Neuronal stem cell (in vitro differentiated cells): ENCODE measurements around the gene SPRYD3.

Source experiments
- DNase-seq: peaks from one replicate; pipeline ENCODE4 v3.0.0-alpha.2; 2013; ENCODE audit warnings: low spot score
- H2AFZ ChIP-seq: one replicate; pipeline ENCODE4 v1.6.1; 2013; ENCODE audit warnings: mild to moderate bottlenecking, low read length, inconsistent platforms
- H2AK5ac ChIP-seq: 2 replicates; pipeline ENCODE4 v1.6.1; 2013; ENCODE audit warnings: low read depth, mild to moderate bottlenecking, inconsistent platforms, low read length, moderate library complexity, mixed read lengths
- H2BK120ac ChIP-seq: 2 replicates; pipeline ENCODE4 v1.6.1; 2013; ENCODE audit warnings: low read depth, mild to moderate bottlenecking, inconsistent platforms, low read length, moderate library complexity, mixed read lengths
- H2BK12ac ChIP-seq: one replicate; pipeline ENCODE4 v1.6.1; 2013; ENCODE audit warnings: low read length, inconsistent platforms
- H2BK15ac ChIP-seq: 2 replicates; pipeline ENCODE4 v1.6.1; 2013; ENCODE audit warnings: mild to moderate bottlenecking, low read length, inconsistent platforms, mixed read lengths
- H2BK5ac ChIP-seq: one replicate; pipeline ENCODE4 v1.6.1; 2013; ENCODE audit warnings: inconsistent platforms, mild to moderate bottlenecking, low read length, moderate library complexity
- H3K14ac ChIP-seq: one replicate; pipeline ENCODE4 v1.6.1; 2013; ENCODE audit warnings: low read length, inconsistent platforms
- H3K18ac ChIP-seq: 2 replicates; pipeline ENCODE4 v1.6.1; 2013; ENCODE audit warnings: low read length, inconsistent platforms
- H3K23ac ChIP-seq: 2 replicates; pipeline ENCODE4 v1.6.1; 2013; ENCODE audit warnings: low read depth, mild to moderate bottlenecking, mixed read lengths, low read length, inconsistent platforms; ENCODE audit not compliant: poor library complexity
- H3K27ac ChIP-seq: replicated peaks from 3 replicates; pipeline ENCODE4 v1.5.1; 2013; ENCODE audit warnings: low read length, inconsistent platforms
- H3K27me3 ChIP-seq, 3 experiments: 2 replicates each; pipeline ENCODE4 v1.6.1; 2013; ENCODE audit warnings: low read length in 3 of 3, mild to moderate bottlenecking in 2 of 3, inconsistent platforms in 1 of 3, low read depth in 1 of 3, mixed read lengths in 1 of 3, moderate library complexity in 1 of 3; ENCODE audit not compliant: control insufficient read depth in 3 of 3, insufficient read depth in 3 of 3
- H3K36me3 ChIP-seq, 2 donors: replicated peaks in 1 of 2; 2 replicates each; pipeline ENCODE4 v1.6.1; 2013; ENCODE audit warnings: low read length in 2 of 2; ENCODE audit not compliant: control insufficient read depth in 2 of 2, insufficient read depth in 2 of 2
- H3K4ac ChIP-seq: 2 replicates; pipeline ENCODE4 v1.6.1; 2013; ENCODE audit warnings: inconsistent platforms, mild to moderate bottlenecking, low read length, moderate library complexity
- H3K4me1 ChIP-seq, 2 donors: 1 replicate in 1 of 2; 2 replicates in 1 of 2; pipeline ENCODE4 v1.6.1; 2013; ENCODE audit warnings: low read length in 2 of 2, low read depth in 1 of 2; ENCODE audit not compliant: control insufficient read depth in 2 of 2, insufficient read depth in 1 of 2
- H3K4me2 ChIP-seq: one replicate; pipeline ENCODE4 v1.6.1; 2013; ENCODE audit warnings: mild to moderate bottlenecking, low read length, inconsistent platforms; ENCODE audit not compliant: insufficient read depth, poor library complexity, severe bottlenecking
- H3K4me3 ChIP-seq, 2 donors: 2 replicates each; pipeline ENCODE4 v1.5.1; 2013; ENCODE audit warnings: low read length in 2 of 2, mild to moderate bottlenecking in 2 of 2, inconsistent platforms in 1 of 2, moderate library complexity in 1 of 2
- H3K79me1 ChIP-seq: one replicate; pipeline ENCODE4 v1.6.1; 2013; ENCODE audit warnings: low read depth, mild to moderate bottlenecking, inconsistent platforms, low read length, moderate library complexity
- H3K9ac ChIP-seq: one replicate; pipeline ENCODE4 v1.6.1; 2013; ENCODE audit warnings: mild to moderate bottlenecking, low read depth, low read length, inconsistent platforms; ENCODE audit not compliant: poor library complexity
- H3K9me3 ChIP-seq, 2 donors: replicated peaks in 1 of 2; 2 replicates each; pipeline versions ENCODE3 to v1.6.1; 2013; ENCODE audit warnings: low read length in 2 of 2, mild to moderate bottlenecking in 2 of 2, inconsistent platforms in 1 of 2, low read depth in 1 of 2, mixed read lengths in 1 of 2, moderate library complexity in 1 of 2; ENCODE audit not compliant: control insufficient read depth in 2 of 2, insufficient read depth in 1 of 2
- H4K8ac ChIP-seq: one replicate; pipeline ENCODE4 v1.6.1; 2013; ENCODE audit warnings: low read depth, mild to moderate bottlenecking, inconsistent platforms, low read length, moderate library complexity
- H4K91ac ChIP-seq: one replicate; pipeline ENCODE4 v1.6.1; 2013; ENCODE audit warnings: low read length, low read depth, mild to moderate bottlenecking, inconsistent platforms; ENCODE audit not compliant: poor library complexity
- WGBS, 2 donors: extraction: QIAGEN DNeasy Blood & Tissue Kit; methylation state at CpG; one replicate each; pipeline ENCODE4 v1.1.7; 2013; ENCODE audit warnings: missing lambda C conversion rate in 2 of 2, mixed read lengths in 1 of 2; ENCODE audit not compliant: insufficient read length in 2 of 2, insufficient replicate concordance in 1 of 2; ENCODE audit errors: extremely low coverage in 2 of 2; 5-methylcytosine and 5-hydroxymethylcytosine counted together

The SPRYD3 gene

GRCh38 chr12:53055471-53056266 lies 23.5 kb downstream of the SPRYD3 start:
- H3K18ac ChIP-seq: no peak overlapping the region
- no peak overlapping the region for H3K4me3 ChIP-seq
- H2BK15ac ChIP-seq: no peak overlapping the region
- no peaks in the 10 kb centered on the region for H3K36me3 ChIP-seq
- no peak overlapping the region for H3K4me2 ChIP-seq
- H2AFZ ChIP-seq: no peak overlapping the region
- H3K79me1 ChIP-seq: no peaks in the 10 kb centered on the region
- H2BK120ac ChIP-seq: no peak overlapping the region
- no peak overlapping the region for H4K91ac ChIP-seq
- WGBS, 2 donors: no CpG with 5 or more reads among the region's 15 CpGs
- H3K9ac ChIP-seq: no peak overlapping the region
- no peak overlapping the region for H3K27ac ChIP-seq
- DNase-seq: no peak
- no peak overlapping the region for H2BK5ac ChIP-seq
- H3K4me1 ChIP-seq: peaks cover 12 to 14% of the 10 kb centered on the region in 2 donors
- no peak overlapping the region for H3K14ac ChIP-seq
- H3K27me3 ChIP-seq: no peaks in the 10 kb centered on the region
- H2BK12ac ChIP-seq: peak overlapping the region; percentile 82
- no peak overlapping the region for H4K8ac ChIP-seq
- H3K23ac ChIP-seq: no peak overlapping the region
- no peak overlapping the region for H3K4ac ChIP-seq
- H2AK5ac ChIP-seq: peak overlapping the region; percentile 48
- no peaks in the 10 kb centered on the region for H3K9me3 ChIP-seq

- Histone ChIP-seq H3K18ac (peak overlapping the region; percentile 95), H4K8ac (no peak overlapping the region), H2BK120ac (no peak overlapping the region), H3K9me3 (no peaks in the 10 kb centered on the region), H2BK5ac (peak overlapping the region; percentile 79), H2AFZ (no peak overlapping the region), H2BK12ac (peak overlapping the region; percentile 52), H3K4me2 (peak overlapping the region; percentile 94), H3K14ac (no peak overlapping the region), H3K27ac (no peak overlapping the region), H3K4me3 (peak overlapping the region in 1 of 2 donors; percentile 88), H4K91ac (no peak overlapping the region), H3K79me1 (no peaks in the 10 kb centered on the region), H3K4me1 (peaks cover 25 to 26% of the 10 kb centered on the region in 2 donors), H3K4ac (no peak overlapping the region), H3K23ac (peak overlapping the region; percentile 98), H2AK5ac (no peak overlapping the region), H2BK15ac (peak overlapping the region; percentile 100), H3K27me3 (no peaks in the 10 kb centered on the region), H3K9ac (peak overlapping the region; percentile 78), H3K36me3 (no peaks in the 10 kb centered on the region)
- WGBS, 2 donors: no CpG with 5 or more reads among the region's 48 CpGs
- peak; percentile 93 for DNase-seq
Measured at GRCh38 chr12:53054112-53054878, 24.9 kb downstream of the SPRYD3 start.

- no peaks in the 10 kb centered on the region for H3K36me3 ChIP-seq
- no peak overlapping the region for H2BK12ac ChIP-seq
- peak overlapping the region; percentile 94 for H3K4me2 ChIP-seq
- no peak overlapping the region for H4K91ac ChIP-seq
- no peak overlapping the region for H2BK120ac ChIP-seq
- H2BK5ac ChIP-seq: peak overlapping the region; percentile 79
- no peaks in the 10 kb centered on the region for H3K27me3 ChIP-seq
- H3K9me3 ChIP-seq: no peaks in the 10 kb centered on the region
- WGBS, 2 donors: no CpG with 5 or more reads among the region's 16 CpGs
- peak overlapping the region; percentile 82 for H2AK5ac ChIP-seq
- H3K4me1 ChIP-seq: peaks cover 33 to 34% of the 10 kb centered on the region in 2 donors
- H3K4ac ChIP-seq: no peak overlapping the region
- H3K9ac ChIP-seq: no peak overlapping the region
- H3K4me3 ChIP-seq: peak overlapping the region in 1 of 2 donors; percentile 88
- peak overlapping the region; percentile 95 for H3K18ac ChIP-seq
- peak overlapping the region; percentile 98 for H3K23ac ChIP-seq
- H3K27ac ChIP-seq: no peak overlapping the region
- H2AFZ ChIP-seq: no peak overlapping the region
- H4K8ac ChIP-seq: no peak overlapping the region
- peak overlapping the region; percentile 100 for H2BK15ac ChIP-seq
- H3K14ac ChIP-seq: no peak overlapping the region
- DNase-seq: no peak
- H3K79me1 ChIP-seq: no peaks in the 10 kb centered on the region
Measured at GRCh38 chr12:53053218-53054111, 25.7 kb downstream of the SPRYD3 start.
